IMR-90 (cell line): Measurements from ENCODE around the gene ERC2. TPM values are rescaled to one million over a fixed set of nuclear protein-coding genes. Genes with fewer than 3 reads are reported as not detected.

Source experiments
- ATAC-seq: fragments of 200-7000 bp; cut with Tn5 transposase; 2 replicates; pipeline ENCODE4 v1.9.1; 2020; ENCODE audit warnings: low read depth, mild to moderate bottlenecking, moderate library complexity
- BruUV-seq: library from RNA; stranded (reverse); fragments of 400-500 nt; replicated peaks from 2 replicates; lab custom pipeline; 2021; lab: Mats Ljungman, UMichigan
- CTCF ChIA-PET: fragments of 300-600 bp; formaldehyde crosslinking; extraction: SDS; loops from one replicate; lab custom pipeline; 2021; ENCODE audit warnings: antibody characterized with exemption; lab: Yijun Ruan, JAX
- POLR2A ChIA-PET: fragments of 300-600 bp; sonication (Branson Sonifier 250); formaldehyde crosslinking; loops from one replicate; lab custom pipeline; 2022; ENCODE audit warnings: antibody characterized with exemption; ENCODE audit not compliant: unreplicated experiment; lab: Charles Lee
- DNase-seq: peaks from one replicate; pipeline ENCODE4 v3.0.0; 2013
- H2AFZ ChIP-seq: replicated peaks from 2 replicates; pipeline ENCODE3; 2013; ENCODE audit warnings: low read length, mild to moderate bottlenecking; ENCODE audit not compliant: poor library complexity
- H2AK5ac ChIP-seq: 2 replicates; pipeline ENCODE4 v1.6.1; 2013; ENCODE audit warnings: low read depth, low read length, inconsistent platforms
- H2AK9ac ChIP-seq: replicated peaks from 2 replicates; pipeline ENCODE3; 2013; ENCODE audit warnings: mild to moderate bottlenecking, low read depth, low read length, moderate library complexity; ENCODE audit not compliant: poor library complexity
- H2BK120ac ChIP-seq: 2 replicates; pipeline ENCODE4 v1.6.1; 2013; ENCODE audit warnings: low read depth, low read length, inconsistent platforms
- H2BK15ac ChIP-seq: 3 replicates; pipeline ENCODE4 v1.6.1; 2013; ENCODE audit warnings: low read depth, low read length, inconsistent platforms
- H2BK20ac ChIP-seq: 2 replicates; pipeline ENCODE4 v1.6.1; 2013; ENCODE audit warnings: low read depth, mild to moderate bottlenecking, inconsistent platforms, low read length, moderate library complexity
- H2BK5ac ChIP-seq: 2 replicates; pipeline ENCODE4 v1.6.1; 2013; ENCODE audit warnings: mild to moderate bottlenecking, low read depth, low read length, inconsistent platforms; ENCODE audit not compliant: poor library complexity, severe bottlenecking
- H3K14ac ChIP-seq: replicated peaks from 2 replicates; pipeline ENCODE4 v1.6.1; 2013; ENCODE audit warnings: low read depth, low read length, inconsistent platforms
- H3K18ac ChIP-seq: 2 replicates; pipeline ENCODE4 v1.6.1; 2013; ENCODE audit warnings: low read depth, low read length, control low read depth
- H3K23ac ChIP-seq: 2 replicates; pipeline ENCODE4 v1.6.1; 2013; ENCODE audit warnings: low read depth, low read length, inconsistent platforms
- H3K27ac ChIP-seq: 2 replicates; pipeline ENCODE4 v1.5.1; 2013; ENCODE audit warnings: mild to moderate bottlenecking, control low read depth, low read length; ENCODE audit not compliant: insufficient read depth
- H3K27me3 ChIP-seq: 2 replicates; pipeline ENCODE4 v1.6.1; 2013; ENCODE audit warnings: low read length; ENCODE audit not compliant: control insufficient read depth, insufficient read depth
- H3K36me3 ChIP-seq: 2 replicates; pipeline ENCODE4 v1.6.1; 2013; ENCODE audit warnings: low read length, mixed read lengths; ENCODE audit not compliant: control insufficient read depth, insufficient read depth
- H3K4ac ChIP-seq: 2 replicates; pipeline ENCODE4 v1.6.1; 2013; ENCODE audit warnings: low read depth, low read length, inconsistent platforms
- H3K4me1 ChIP-seq: 2 replicates; pipeline ENCODE4 v1.6.1; 2013; ENCODE audit warnings: low read length, mixed read lengths; ENCODE audit not compliant: control insufficient read depth, insufficient read depth
- H3K4me2 ChIP-seq: 2 replicates; pipeline ENCODE4 v1.6.1; 2013; ENCODE audit warnings: low read depth, mild to moderate bottlenecking, control low read depth, low read length, moderate library complexity
- H3K4me3 ChIP-seq: 2 replicates; pipeline ENCODE4 v1.5.1; 2013; ENCODE audit warnings: low read depth, mild to moderate bottlenecking, control low read depth, low read length, moderate library complexity; ENCODE audit not compliant: insufficient read depth
- H3K56ac ChIP-seq: 2 replicates; pipeline ENCODE4 v1.6.1; 2013; ENCODE audit warnings: low read length, inconsistent platforms; ENCODE audit not compliant: insufficient read depth; ENCODE audit errors: extremely low read depth
- H3K79me1 ChIP-seq, 2 experiments: 2 replicates each; pipeline ENCODE4 v1.6.1; 2013; ENCODE audit warnings: low read length in 2 of 2, inconsistent platforms in 1 of 2, low read depth in 1 of 2
- H3K9ac ChIP-seq: 2 replicates; pipeline ENCODE4 v1.6.1; 2013; ENCODE audit warnings: low read depth, low read length, control low read depth
- H3K9me1 ChIP-seq: 2 replicates; pipeline ENCODE4 v1.6.1; 2013; ENCODE audit warnings: low read length, inconsistent platforms; ENCODE audit not compliant: insufficient read depth
- H3K9me3 ChIP-seq: 2 replicates; pipeline ENCODE4 v1.6.1; 2013; ENCODE audit warnings: low read length; ENCODE audit not compliant: control insufficient read depth, insufficient read depth
- H4K20me1 ChIP-seq: 2 replicates; pipeline ENCODE4 v1.6.1; 2013; ENCODE audit warnings: low read length, inconsistent platforms; ENCODE audit not compliant: insufficient read depth
- H4K5ac ChIP-seq: 2 replicates; pipeline ENCODE4 v1.6.1; 2013; ENCODE audit warnings: mild to moderate bottlenecking, low read depth, low read length, control low read depth
- H4K8ac ChIP-seq, 2 experiments: 2 replicates each; pipeline ENCODE4 v1.6.1; 2013; ENCODE audit warnings: low read depth in 2 of 2, low read length in 2 of 2, control low read depth in 1 of 2, inconsistent platforms in 1 of 2
- H4K91ac ChIP-seq: 2 replicates; pipeline ENCODE4 v1.6.1; 2013; ENCODE audit warnings: low read depth, low read length, inconsistent platforms; ENCODE audit not compliant: insufficient read depth
- CHD1 ChIP-seq: IDR thresholded peaks from 2 replicates; pipeline ENCODE4 v1.6.1; 2012; ENCODE audit warnings: low read depth, low read length, improper control_type of control experiment
- CTCF ChIP-seq: conservative IDR thresholded peaks from 2 replicates; pipeline ENCODE4 v1.5.1; 2012; ENCODE audit warnings: mild to moderate bottlenecking, low read depth, low read length, improper control_type of control experiment
- FOS ChIP-seq: fragments of 150-350 bp; IDR thresholded peaks from 2 replicates; pipeline ENCODE4 v1.6.1; 2016; ENCODE audit warnings: low read depth, low read length
- MAZ ChIP-seq: IDR thresholded peaks from 2 replicates; pipeline ENCODE4 v1.6.1; 2012; ENCODE audit warnings: low read depth, mild to moderate bottlenecking, low read length, improper control_type of control experiment, moderate library complexity, borderline replicate concordance
- MXI1 ChIP-seq: IDR thresholded peaks from 2 replicates; pipeline ENCODE4 v1.6.1; 2012; ENCODE audit warnings: low read depth, mild to moderate bottlenecking, low read length, moderate library complexity, borderline replicate concordance
- NFE2L2 ChIP-seq: fragments of 150-350 bp; IDR thresholded peaks from 2 replicates; pipeline ENCODE4 v1.6.1; 2016; ENCODE audit warnings: low read depth, mild to moderate bottlenecking, low read length
- RAD21 ChIP-seq: IDR thresholded peaks from 2 replicates; pipeline ENCODE4 v1.6.1; 2012; ENCODE audit warnings: low read length, improper control_type of control experiment
- RCOR1 ChIP-seq: IDR thresholded peaks from 2 replicates; pipeline ENCODE4 v1.6.1; 2012; ENCODE audit warnings: mild to moderate bottlenecking, low read length, improper control_type of control experiment; ENCODE audit not compliant: insufficient replicate concordance
- RFX5 ChIP-seq: IDR thresholded peaks from 2 replicates; pipeline ENCODE4 v1.8.0; 2012; ENCODE audit warnings: low read depth, mild to moderate bottlenecking, low read length, moderate library complexity
- SMC3 ChIP-seq: fragments of 150-350 bp; IDR thresholded peaks from 2 replicates; pipeline ENCODE4 v1.6.1; 2016; ENCODE audit warnings: low read depth, mild to moderate bottlenecking, antibody characterized with exemption, low read length, moderate library complexity
- WGBS, 2 experiments: methylation state at CpG; one replicate each; pipeline versions ENCODE4 v1.1.5 to v1.1.7; 2013; ENCODE audit warnings: missing lambda C conversion rate in 2 of 2; ENCODE audit not compliant: insufficient read length in 1 of 2; ENCODE audit errors: extremely low coverage in 2 of 2; 5-methylcytosine and 5-hydroxymethylcytosine counted together
- dilution Hi-C: fragments of 300-500 bp; cut with HindIII; formaldehyde crosslinking; loops from one replicate; pipeline ENCODE4 v1.14.3; 2018; ENCODE audit warnings: low sequenced_read_pairs; ENCODE audit not compliant: unreplicated experiment
- in situ Hi-C: fragments of 300-500 bp; cut with MboI; formaldehyde crosslinking; loops from 3 replicates; pipeline ENCODE4 v1.14.3; 2019; ENCODE audit warnings: low sequenced_read_pairs, inconsistent platforms, mixed read lengths
- intact Hi-C: fragments of 100-400 bp; cut with micrococcal nuclease; formaldehyde crosslinking; loops from 2 replicates; pipeline ENCODE4 v1.10.0; 2022
- polyA plus RNA-seq, 3 experiments: library from polyadenylated mRNA; depleted of rRNA; stranded (reverse); fragments of >200 nt; gene quantifications; 2 replicates each; pipeline ENCODE4 v1.2.3, GENCODE V29; 2012; ENCODE audit warnings: low replicate concordance in 1 of 3
- total RNA-seq: library from RNA; depleted of rRNA; stranded (reverse); fragments of >200 nt; gene quantifications from 2 replicates; pipeline ENCODE4 v1.2.3, GENCODE V29; 2012

Gene ERC2
- total and polyA plus RNA-seq, 2 of the 4 experiments (the other 2 are of a cell fraction) = 0.17 to 0.18 TPM

DNA sequence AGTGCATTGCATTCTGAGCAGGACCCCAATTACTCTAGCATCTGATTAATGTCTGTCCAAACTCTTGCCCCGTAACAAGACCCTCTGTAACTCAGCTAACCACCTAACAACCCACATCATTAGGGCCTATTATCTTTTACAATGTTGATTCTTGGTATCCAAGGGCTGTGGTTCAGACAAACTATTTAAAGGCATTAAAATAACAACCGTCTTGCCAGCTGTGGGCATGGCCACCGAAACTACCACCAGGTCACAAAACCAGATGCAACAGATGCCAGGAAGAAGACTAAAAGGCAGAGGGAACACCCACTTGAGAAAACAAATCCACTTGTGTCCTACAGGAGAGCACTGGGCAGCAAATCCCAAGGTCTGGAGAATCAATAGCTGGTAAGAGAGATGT, 262.9 kb downstream of the ERC2 start:
- no peak overlapping the region for H2BK20ac ChIP-seq
- H4K8ac ChIP-seq = no peak overlapping the region
- dilution Hi-C loops = no loop called here
- no peaks in the 10 kb centered on the region for H3K9me3 ChIP-seq
- POLR2A ChIA-PET = no interaction called here
- no TSS peak for BruUV-seq
- no peak overlapping the region for H3K27ac ChIP-seq
- no peak overlapping the region for H3K4me3 ChIP-seq
- CTCF ChIA-PET = no interaction called here
- no peak overlapping the region for H2AK5ac ChIP-seq
- ATAC-seq = no peak
- H4K5ac ChIP-seq = no peak overlapping the region
- H2BK15ac ChIP-seq = no peak overlapping the region
- no peak overlapping the region for H2BK120ac ChIP-seq
- intact Hi-C loops = no loop called here
- no peak overlapping the region for H3K18ac ChIP-seq
- no peak for DNase-seq
- no peak overlapping the region for H2AFZ ChIP-seq
- in situ Hi-C loops = no loop called here
- no peak overlapping the region for H2BK5ac ChIP-seq
- H3K56ac ChIP-seq = no peak overlapping the region
- no peaks in the 10 kb centered on the region for H3K79me1 ChIP-seq
- H3K36me3 ChIP-seq = no peaks in the 10 kb centered on the region
- no peaks in the 10 kb centered on the region for H3K27me3 ChIP-seq
- H4K20me1 ChIP-seq = no peaks in the 10 kb centered on the region
- no peak overlapping the region for H4K91ac ChIP-seq
- no CpG with 5 or more reads among the region's 3 CpGs for WGBS, 2 experiments
- no peak overlapping the region for H2AK9ac ChIP-seq
- no peak overlapping the region for H3K9ac ChIP-seq
- H3K23ac ChIP-seq = no peak overlapping the region
- H3K9me1 ChIP-seq = no peaks in the 10 kb centered on the region
- TF ChIP-seq CTCF (no peak), RAD21 (no peak), NFE2L2 (no peak), RFX5 (no peak), FOS (no peak), SMC3 (no peak), MAZ (no peak), CHD1 (no peak), RCOR1 (no peak), MXI1 (no peak)
- no peaks in the 10 kb centered on the region for H3K4me1 ChIP-seq
- H3K4ac ChIP-seq = no peak overlapping the region
- no peak overlapping the region for H3K4me2 ChIP-seq
- no peak overlapping the region for H3K14ac ChIP-seq
